ENCODE data around the gene LDLRAD3. TPM values are rescaled to one million over a fixed set of nuclear protein-coding genes. Genes with fewer than 3 reads are reported as not detected.

The LDLRAD3 gene
- total RNA-seq, 2 donors from 2014 or later, result 0.10 to 1.8 TPM

- no peak for ATAC-seq
- Mint-ChIP-seq H3K4me1 (ENCODE audit: low read depth in 2 of 2) (peaks cover 6 to 10% of the 10 kb centered on the region in 2 donors), H3K9me3 (no peaks in the 10 kb centered on the region), H3K27me3 (peaks cover 16 to 19% of the 10 kb centered on the region in 2 donors), H3K4me3 (no peak overlapping the region), H3K27ac (no peak overlapping the region), H3K36me3 (no peaks in the 10 kb centered on the region)
- DNase-seq (ENCODE audit: low spot score), result no peak
These were observed 31.2 kb downstream of the LDLRAD3 start for GRCh38 chr11:35974882-35975589.

DNA sequence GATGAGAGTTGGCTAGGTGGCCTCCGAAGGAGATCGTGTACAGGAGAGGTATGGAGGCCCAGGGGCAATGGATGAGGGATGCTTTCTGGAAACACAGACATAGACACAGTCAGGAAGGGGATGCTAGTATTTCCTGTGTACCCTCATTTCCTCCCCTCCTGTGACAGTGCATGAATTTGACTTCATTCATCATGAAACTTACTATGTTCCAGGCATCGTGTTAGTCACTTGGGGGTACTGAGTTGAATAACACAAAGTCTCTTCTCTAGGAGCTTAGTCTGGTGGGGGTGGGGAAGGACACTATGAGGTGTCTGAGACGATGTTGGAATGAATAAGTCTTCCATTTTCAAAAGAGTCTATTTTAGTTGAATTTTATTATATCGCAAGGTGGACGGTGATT, 32.6 kb downstream of the LDLRAD3 start:
- peaks cover 6 to 7% of the 10 kb centered on the region in 2 donors for H3K4me1 Mint-ChIP-seq (ENCODE audit: low read depth in 2 of 2)
- no peak for ATAC-seq

GRCh38 chr11:35978183-35978582, 34.3 kb downstream of the LDLRAD3 start:
- Mint-ChIP-seq H3K9me3 (no peaks in the 10 kb centered on the region), H3K36me3 (no peaks in the 10 kb centered on the region), H3K27me3 (peaks cover 7 to 8% of the 10 kb centered on the region in 2 donors), H3K4me3 (no peak overlapping the region), H3K4me1 (ENCODE audit: low read depth in 2 of 2) (no peaks in the 10 kb centered on the region), H3K27ac (no peak overlapping the region)
- no peak for DNase-seq (ENCODE audit: low spot score)
- ATAC-seq, result no peak

More for the DNA sequence above, 32.6 kb downstream of the LDLRAD3 start:
- Mint-ChIP-seq H3K4me3 (no peak overlapping the region), H3K36me3 (no peaks in the 10 kb centered on the region), H3K27me3 (peaks cover 14 to 16% of the 10 kb centered on the region in 2 donors), H3K9me3 (no peaks in the 10 kb centered on the region), H3K27ac (no peak overlapping the region)
- DNase-seq (ENCODE audit: low spot score), result no peak

- H3K27me3 Mint-ChIP-seq, result peaks cover 7 to 8% of the 10 kb centered on the region in 2 donors
- no peak overlapping the region for H3K4me3 Mint-ChIP-seq
- no peaks in the 10 kb centered on the region for H3K36me3 Mint-ChIP-seq
- no peak overlapping the region for H3K27ac Mint-ChIP-seq
- no peak for ATAC-seq
- H3K9me3 Mint-ChIP-seq, result no peaks in the 10 kb centered on the region
- no peaks in the 10 kb centered on the region for H3K4me1 Mint-ChIP-seq (ENCODE audit: low read depth in 2 of 2)
- no peak for DNase-seq (ENCODE audit: low spot score)
These were observed 35.0 kb downstream of the LDLRAD3 start for GRCh38 chr11:35978891-35979290.

- no peak overlapping the region for H3K4me3 Mint-ChIP-seq
- DNase-seq (ENCODE audit: low spot score) (no peak), ATAC-seq (no peak)
- no peaks in the 10 kb centered on the region for H3K9me3 Mint-ChIP-seq
- no peak overlapping the region for H3K27ac Mint-ChIP-seq
- H3K4me1 Mint-ChIP-seq (ENCODE audit: low read depth in 2 of 2), result no peaks in the 10 kb centered on the region
- H3K36me3 Mint-ChIP-seq, result no peaks in the 10 kb centered on the region
- peaks cover 5 to 8% of the 10 kb centered on the region in 2 donors for H3K27me3 Mint-ChIP-seq
These were observed 37.0 kb downstream of the LDLRAD3 start for GRCh38 chr11:35980686-35981390.

- H3K36me3 Mint-ChIP-seq, result no peaks in the 10 kb centered on the region
- no peaks in the 10 kb centered on the region for H3K9me3 Mint-ChIP-seq
- no peak for ATAC-seq
- peaks cover under 1 to 4% of the 10 kb centered on the region in 2 donors for H3K27me3 Mint-ChIP-seq
- no peak overlapping the region for H3K27ac Mint-ChIP-seq
- peaks cover 0 to 3% of the 10 kb centered on the region in 2 donors for H3K4me1 Mint-ChIP-seq (ENCODE audit: low read depth in 2 of 2)
- DNase-seq (ENCODE audit: low spot score), result no peak
- H3K4me3 Mint-ChIP-seq, result no peak overlapping the region
These were observed 37.7 kb downstream of the LDLRAD3 start for GRCh38 chr11:35981581-35981980.

DNA sequence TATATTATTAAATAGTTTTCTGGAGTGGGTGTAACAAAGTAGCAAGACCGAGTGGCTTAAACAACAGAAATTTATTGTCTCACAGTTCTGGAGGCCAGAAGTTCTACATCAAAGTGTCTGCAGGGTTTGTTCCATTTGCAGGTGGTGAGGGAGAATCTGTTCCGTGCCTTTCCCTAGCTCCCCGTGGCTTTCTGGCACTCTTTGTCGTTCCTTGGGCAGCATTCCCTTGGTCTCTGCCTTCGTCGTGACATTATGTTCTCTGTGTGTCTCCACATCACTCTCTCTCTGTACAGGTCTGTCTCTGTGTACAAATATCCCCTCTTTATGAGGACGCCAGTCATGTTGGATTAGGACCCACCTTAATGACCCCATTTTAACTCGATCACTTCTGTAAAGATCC, 38.2 kb downstream of the LDLRAD3 start:
- ATAC-seq (no peak), DNase-seq (ENCODE audit: low spot score) (no peak)
- Mint-ChIP-seq H3K4me3 (no peak overlapping the region), H3K27me3 (no peaks in the 10 kb centered on the region), H3K9me3 (no peaks in the 10 kb centered on the region), H3K27ac (no peak overlapping the region), H3K36me3 (no peaks in the 10 kb centered on the region), H3K4me1 (ENCODE audit: low read depth in 2 of 2) (peaks cover 0 to 4% of the 10 kb centered on the region in 2 donors)

DNA sequence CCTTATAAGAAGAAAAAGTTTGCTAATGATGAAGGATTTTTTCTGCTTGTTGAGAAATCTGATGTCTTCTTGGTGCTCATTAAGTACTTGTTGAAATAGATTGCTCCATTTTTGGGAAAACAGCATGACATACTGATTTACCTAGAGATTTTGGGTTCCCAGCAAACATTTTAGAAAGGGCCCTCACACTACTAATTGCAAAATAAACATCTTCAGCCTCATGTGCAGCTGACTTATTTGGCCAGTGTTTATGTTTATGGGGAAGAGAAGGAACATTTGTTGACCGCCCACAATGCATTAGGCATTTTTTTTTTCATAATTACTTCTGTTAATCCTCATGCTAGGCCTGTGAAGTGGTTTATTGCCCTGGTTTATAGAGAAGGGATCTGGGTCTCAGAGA, 40.1 kb downstream of the LDLRAD3 start:
- H3K4me3 Mint-ChIP-seq, result no peak overlapping the region

GRCh38 chr11:35986947-35987346, 43.1 kb downstream of the LDLRAD3 start:
- DNase-seq (ENCODE audit: low spot score) (no peak), ATAC-seq (no peak)
- Mint-ChIP-seq H3K36me3 (no peaks in the 10 kb centered on the region), H3K4me3 (no peak overlapping the region), H3K4me1 (ENCODE audit: low read depth in 2 of 2) (peaks cover 0 to 4% of the 10 kb centered on the region in 2 donors), H3K27me3 (peaks cover 14 to 18% of the 10 kb centered on the region in 2 donors), H3K27ac (no peak overlapping the region), H3K9me3 (no peaks in the 10 kb centered on the region)

More for the DNA sequence above, 40.1 kb downstream of the LDLRAD3 start:
- Mint-ChIP-seq H3K27ac (no peak overlapping the region), H3K4me1 (ENCODE audit: low read depth in 2 of 2) (peaks cover 0 to 4% of the 10 kb centered on the region in 2 donors), H3K36me3 (no peaks in the 10 kb centered on the region), H3K27me3 (peaks cover under 1 to 9% of the 10 kb centered on the region in 2 donors), H3K9me3 (no peaks in the 10 kb centered on the region)
- DNase-seq (ENCODE audit: low spot score) (no peak), ATAC-seq (no peak)

GRCh38 chr11:35990170-35990569, 46.3 kb downstream of the LDLRAD3 start:
- Mint-ChIP-seq H3K36me3 (no peaks in the 10 kb centered on the region), H3K27me3 (peaks cover 24 to 32% of the 10 kb centered on the region in 2 donors), H3K9me3 (no peaks in the 10 kb centered on the region), H3K27ac (no peak overlapping the region), H3K4me3 (no peak overlapping the region), H3K4me1 (ENCODE audit: low read depth in 2 of 2) (peaks cover 0 to 8% of the 10 kb centered on the region in 2 donors)
- no peak for ATAC-seq
- DNase-seq (ENCODE audit: low spot score), result no peak

DNA sequence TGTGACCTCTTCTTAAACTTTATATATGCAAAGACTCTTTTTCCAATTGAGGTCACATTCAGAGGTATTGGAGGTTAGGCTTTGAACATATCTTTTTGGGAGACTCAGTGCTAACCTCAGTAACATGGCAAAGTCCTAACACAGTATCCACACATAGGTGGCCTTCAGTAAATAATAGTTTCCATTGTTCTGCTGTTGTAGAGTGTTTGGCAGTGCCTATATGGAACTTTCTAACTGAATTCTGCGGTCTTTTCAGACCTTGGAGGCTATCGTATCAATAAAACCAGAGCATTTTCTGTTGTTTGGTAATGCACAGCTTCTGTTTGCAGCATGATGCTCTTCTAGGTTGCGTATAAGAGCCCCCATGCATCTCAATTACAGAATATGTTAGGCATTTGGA, 47.0 kb downstream of the LDLRAD3 start:
- no peak overlapping the region for H3K27ac Mint-ChIP-seq
- ATAC-seq (no peak), DNase-seq (ENCODE audit: low spot score) (no peak)
- peaks cover 26 to 35% of the 10 kb centered on the region in 2 donors for H3K27me3 Mint-ChIP-seq
- H3K36me3 Mint-ChIP-seq, result no peaks in the 10 kb centered on the region
- peaks cover 0 to 8% of the 10 kb centered on the region in 2 donors for H3K4me1 Mint-ChIP-seq (ENCODE audit: low read depth in 2 of 2)
- H3K4me3 Mint-ChIP-seq, result no peak overlapping the region
- no peaks in the 10 kb centered on the region for H3K9me3 Mint-ChIP-seq

DNA sequence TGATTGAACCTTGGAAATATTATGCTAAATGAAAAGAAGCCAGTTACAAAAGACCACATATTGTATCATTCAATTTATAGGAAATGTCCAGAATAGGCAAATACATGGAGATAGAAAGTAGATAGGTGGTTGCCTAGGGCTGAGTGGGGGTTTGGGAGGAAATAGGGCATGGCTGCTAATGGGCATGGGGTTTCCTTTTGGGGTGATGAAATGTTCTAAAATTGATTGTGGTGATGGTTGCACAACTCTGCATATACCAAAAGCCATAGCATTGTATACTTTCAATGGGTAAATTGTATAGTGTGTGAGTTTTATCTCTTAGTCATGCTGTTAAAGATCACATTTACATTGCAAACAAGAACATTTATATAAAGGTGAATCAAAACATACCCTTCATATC, 48.7 kb downstream of the LDLRAD3 start:
- ATAC-seq (no peak), DNase-seq (ENCODE audit: low spot score) (no peak)
- Mint-ChIP-seq H3K4me3 (no peak overlapping the region), H3K36me3 (no peaks in the 10 kb centered on the region), H3K27ac (no peak overlapping the region), H3K4me1 (ENCODE audit: low read depth in 2 of 2) (peaks cover 0 to 4% of the 10 kb centered on the region in 2 donors), H3K9me3 (no peaks in the 10 kb centered on the region), H3K27me3 (peaks cover 27 to 39% of the 10 kb centered on the region in 2 donors)

DNA sequence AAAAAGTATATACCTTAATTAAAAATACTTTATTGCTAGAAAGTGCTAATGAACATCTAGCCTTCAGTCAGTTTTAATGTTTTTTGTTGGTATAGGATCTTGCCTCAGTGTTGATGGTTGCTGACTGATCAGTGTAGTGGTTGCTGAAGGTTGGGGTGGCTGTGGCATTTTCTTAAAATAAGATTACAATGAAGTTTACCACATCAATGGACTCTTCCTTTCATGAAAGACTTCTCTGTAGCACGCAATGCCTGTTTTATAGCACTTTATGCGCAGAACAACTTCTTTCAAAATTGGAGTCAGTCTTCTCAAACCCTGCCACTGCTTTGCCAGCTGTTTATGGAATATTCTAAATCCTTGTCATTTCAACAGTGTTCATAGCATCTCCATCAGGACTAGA, 50.6 kb downstream of the LDLRAD3 start:
- H3K27me3 Mint-ChIP-seq, result peaks cover 17 to 35% of the 10 kb centered on the region in 2 donors
- no peak overlapping the region for H3K27ac Mint-ChIP-seq
- no peaks in the 10 kb centered on the region for H3K36me3 Mint-ChIP-seq
- no peak overlapping the region for H3K4me3 Mint-ChIP-seq
- DNase-seq (ENCODE audit: low spot score) (no peak), ATAC-seq (no peak)
- H3K9me3 Mint-ChIP-seq, result no peaks in the 10 kb centered on the region
- H3K4me1 Mint-ChIP-seq (ENCODE audit: low read depth in 2 of 2), result peaks cover 0 to 4% of the 10 kb centered on the region in 2 donors

- DNase-seq (ENCODE audit: low spot score), result no peak
- Mint-ChIP-seq H3K4me3 (no peak overlapping the region), H3K27me3 (peaks cover 14 to 26% of the 10 kb centered on the region in 2 donors), H3K27ac (no peak overlapping the region), H3K4me1 (ENCODE audit: low read depth in 2 of 2) (peaks cover 0 to 4% of the 10 kb centered on the region in 2 donors), H3K36me3 (no peaks in the 10 kb centered on the region), H3K9me3 (no peaks in the 10 kb centered on the region)
- ATAC-seq, result no peak
These were observed 51.9 kb downstream of the LDLRAD3 start for GRCh38 chr11:35995681-35996271.
